Neural progenitor cell (in vitro differentiated cells): ENCODE measurements around the gene COQ9. TPM values are rescaled to one million over a fixed set of nuclear protein-coding genes. Genes with fewer than 3 reads are reported as not detected.

Source experiments
- DNase-seq: peaks from one replicate; pipeline ENCODE4 v3.0.0-alpha.2; 2016; ENCODE audit warnings: low spot score
- H2AFZ ChIP-seq: fragments of 200-600 bp; sonication (generic); replicated peaks from 2 replicates; pipeline ENCODE4 v1.6.1; 2016; ENCODE audit warnings: antibody characterized with exemption
- H3F3A ChIP-seq: fragments of 200-600 bp; sonication (generic); 2 replicates; pipeline ENCODE4 v1.6.1; 2016; ENCODE audit warnings: antibody characterized with exemption, low read depth
- H3K27ac ChIP-seq: fragments of 200-600 bp; sonication (generic); 2 replicates; pipeline ENCODE4 v1.5.1; 2016; ENCODE audit warnings: mild to moderate bottlenecking
- H3K27me3 ChIP-seq: fragments of 200-600 bp; sonication (generic); 2 replicates; pipeline ENCODE4 v1.6.1; 2016; ENCODE audit warnings: mild to moderate bottlenecking, moderate library complexity
- H3K36me3 ChIP-seq: fragments of 200-600 bp; sonication (generic); 2 replicates; pipeline ENCODE4 v1.5.1; 2016
- H3K4me1 ChIP-seq: fragments of 200-600 bp; sonication (generic); 2 replicates; pipeline ENCODE4 v1.6.1; 2016; ENCODE audit warnings: mixed run types
- H3K4me2 ChIP-seq: fragments of 200-600 bp; sonication (generic); 2 replicates; pipeline ENCODE4 v1.6.1; 2016
- H3K4me3 ChIP-seq: fragments of 200-600 bp; sonication (generic); 2 replicates; pipeline ENCODE4 v1.5.1; 2016
- H3K79me2 ChIP-seq: fragments of 200-600 bp; sonication (generic); 2 replicates; pipeline ENCODE4 v1.6.1; 2016; ENCODE audit warnings: low read depth
- H3K9ac ChIP-seq: fragments of 200-600 bp; sonication (generic); 2 replicates; pipeline ENCODE4 v1.6.1; 2016
- H3K9me3 ChIP-seq: fragments of 200-600 bp; sonication (generic); 2 replicates; pipeline ENCODE4 v1.5.1; 2016; ENCODE audit warnings: low read depth
- H4K20me1 ChIP-seq: fragments of 200-600 bp; sonication (generic); 2 replicates; pipeline ENCODE4 v1.6.1; 2016; ENCODE audit warnings: low read depth
- H3K27ac Mint-ChIP-seq: 3 replicates; pipeline ENCODE4 v1.8.0; 2021; ENCODE audit warnings: mixed read lengths
- H3K27me3 Mint-ChIP-seq: 2 replicates; pipeline ENCODE4 v1.8.0; 2022; ENCODE audit warnings: low read depth, mild to moderate bottlenecking, inconsistent platforms, moderate library complexity, mixed read lengths; ENCODE audit not compliant: insufficient read depth
- H3K36me3 Mint-ChIP-seq: 3 replicates; pipeline ENCODE4 v1.8.0; 2021; ENCODE audit warnings: mixed read lengths
- H3K4me1 Mint-ChIP-seq: 3 replicates; pipeline ENCODE4 v1.8.0; 2021; ENCODE audit warnings: mixed read lengths
- H3K4me3 Mint-ChIP-seq: 3 replicates; pipeline ENCODE4 v1.8.0; 2021; ENCODE audit warnings: mild to moderate bottlenecking, moderate library complexity, mixed read lengths
- H3K9me3 Mint-ChIP-seq: 3 replicates; pipeline ENCODE4 v1.8.0; 2020; ENCODE audit warnings: mixed read lengths
- CTCF ChIP-seq: fragments of 200-600 bp; sonication (generic); IDR thresholded peaks from 2 replicates; pipeline ENCODE4 v1.5.1; 2017; ENCODE audit warnings: antibody characterized with exemption, mild to moderate bottlenecking
- EZH2 ChIP-seq: fragments of 200-600 bp; sonication (generic); IDR thresholded peaks from 2 replicates; pipeline ENCODE4 v1.6.1; 2017; ENCODE audit warnings: antibody characterized with exemption, mild to moderate bottlenecking, moderate library complexity
- EZH2phosphoT487 ChIP-seq: fragments of 200-600 bp; sonication (generic); IDR thresholded peaks from 2 replicates; pipeline ENCODE4 v1.6.1; 2017; ENCODE audit warnings: antibody characterized with exemption
- total RNA-seq: library from RNA; depleted of rRNA; stranded (reverse); fragments of >200 nt; gene quantifications from 2 replicates; pipeline ENCODE4 v1.2.3, GENCODE V29; 2015; ENCODE audit warnings: low replicate concordance

The COQ9 gene
- total RNA-seq, 1 donor from 2014 or later, result 20.3 TPM

GRCh38 chr16:57478396-57479204 is 31.3 kb downstream of the COQ9 start:
- Histone ChIP-seq H3F3A (peaks cover 13% of the 10 kb centered on the region), H3K36me3 (no peaks in the 10 kb centered on the region), H3K27ac (no peak overlapping the region), H3K4me1 (peaks cover 44% of the 10 kb centered on the region), H3K9me3 (no peaks in the 10 kb centered on the region), H3K4me3 (peak overlapping the region; percentile 41), H3K9ac (no peak overlapping the region), H3K79me2 (no peaks in the 10 kb centered on the region), H4K20me1 (peaks cover 7% of the 10 kb centered on the region), H3K27me3 (peaks cover 7% of the 10 kb centered on the region), H3K4me2 (peak overlapping the region; percentile 73), H2AFZ (no peak overlapping the region)
- no peak for TF ChIP-seq EZH2phosphoT487
- TF ChIP-seq CTCF, result no peak
- no peak for TF ChIP-seq EZH2
- no peaks in the 10 kb centered on the region for H3K36me3 Mint-ChIP-seq
- DNase-seq, result no peak
- H3K27ac Mint-ChIP-seq, result peak overlapping the region; percentile 14
- no peaks in the 10 kb centered on the region for H3K9me3 Mint-ChIP-seq
- H3K27me3 Mint-ChIP-seq, result peaks cover 5% of the 10 kb centered on the region
- peak overlapping the region; percentile 82 for H3K4me3 Mint-ChIP-seq
- H3K4me1 Mint-ChIP-seq, result peaks cover 37% of the 10 kb centered on the region

- DNase-seq, result peak; percentile 66
- peaks cover 37% of the 10 kb centered on the region for H3K4me1 Mint-ChIP-seq
- H2AFZ ChIP-seq, result peak overlapping the region; percentile 12
- H3K4me3 Mint-ChIP-seq, result peak overlapping the region; percentile 94
- peaks cover 13% of the 10 kb centered on the region for H3F3A ChIP-seq
- TF ChIP-seq CTCF (no peak), EZH2 (no peak), EZH2phosphoT487 (no peak)
- no peaks in the 10 kb centered on the region for H3K79me2 ChIP-seq
- peak overlapping the region; percentile 73 for H3K4me2 ChIP-seq
- peaks cover 7% of the 10 kb centered on the region for H3K27me3 ChIP-seq
- peak overlapping the region; percentile 93 for H3K27ac Mint-ChIP-seq
- no peaks in the 10 kb centered on the region for H3K36me3 ChIP-seq
- H3K4me3 ChIP-seq, result peak overlapping the region; percentile 41
- no peak overlapping the region for H3K9ac ChIP-seq
- peaks cover 7% of the 10 kb centered on the region for H4K20me1 ChIP-seq
- no peaks in the 10 kb centered on the region for H3K9me3 ChIP-seq
- H3K4me1 ChIP-seq, result peaks cover 44% of the 10 kb centered on the region
- H3K27ac ChIP-seq, result no peak overlapping the region
- no peaks in the 10 kb centered on the region for H3K9me3 Mint-ChIP-seq
- H3K27me3 Mint-ChIP-seq, result peaks cover 5% of the 10 kb centered on the region
- H3K36me3 Mint-ChIP-seq, result no peaks in the 10 kb centered on the region
These were observed 32.1 kb downstream of the COQ9 start for GRCh38 chr16:57479205-57479975.

- H3K4me2 ChIP-seq, result peak overlapping the region; percentile 73
- no peak overlapping the region for H3K27ac ChIP-seq
- H2AFZ ChIP-seq, result peak overlapping the region; percentile 12
- no peak overlapping the region for H3K9ac ChIP-seq
- H3K27me3 ChIP-seq, result peaks cover 13% of the 10 kb centered on the region
- Mint-ChIP-seq H3K36me3 (no peaks in the 10 kb centered on the region), H3K27me3 (peaks cover 7% of the 10 kb centered on the region), H3K27ac (no peak overlapping the region), H3K9me3 (no peaks in the 10 kb centered on the region), H3K4me3 (peak overlapping the region; percentile 94), H3K4me1 (peaks cover 43% of the 10 kb centered on the region)
- no peaks in the 10 kb centered on the region for H3K79me2 ChIP-seq
- H4K20me1 ChIP-seq, result peaks cover 7% of the 10 kb centered on the region
- no peak for DNase-seq
- peaks cover 44% of the 10 kb centered on the region for H3K4me1 ChIP-seq
- H3K9me3 ChIP-seq, result no peaks in the 10 kb centered on the region
- H3K4me3 ChIP-seq, result peak overlapping the region; percentile 41
- TF ChIP-seq EZH2 (no peak), CTCF (no peak), EZH2phosphoT487 (no peak)
- H3K36me3 ChIP-seq, result no peaks in the 10 kb centered on the region
- peaks cover 13% of the 10 kb centered on the region for H3F3A ChIP-seq
These were observed 32.9 kb downstream of the COQ9 start for GRCh38 chr16:57479976-57480753.
